Fibroblast of lung (primary cell): ENCODE results near the gene ADI1.

ENCODE experiments used
- EZH2 ChIP-seq: IDR thresholded peaks from 2 replicates; pipeline ENCODE4 v1.5.1; 2012; ENCODE audit warnings: low read length, control low read depth, mild to moderate bottlenecking; ENCODE audit errors: missing control alignments
- TF ChIP-seq, protein P1 (sequence below), 2 donors: IDR thresholded peaks in 1 of 2; conservative IDR thresholded peaks in 1 of 2; 1 replicate in 1 of 2; 2 replicates in 1 of 2; pipeline ENCODE4 v1.5.1; 2011 to 2012; ENCODE audit warnings: low read length in 2 of 2, control low read depth in 1 of 2, inconsistent platforms in 1 of 2, low read depth in 1 of 2, mild to moderate bottlenecking in 1 of 2

DNA sequence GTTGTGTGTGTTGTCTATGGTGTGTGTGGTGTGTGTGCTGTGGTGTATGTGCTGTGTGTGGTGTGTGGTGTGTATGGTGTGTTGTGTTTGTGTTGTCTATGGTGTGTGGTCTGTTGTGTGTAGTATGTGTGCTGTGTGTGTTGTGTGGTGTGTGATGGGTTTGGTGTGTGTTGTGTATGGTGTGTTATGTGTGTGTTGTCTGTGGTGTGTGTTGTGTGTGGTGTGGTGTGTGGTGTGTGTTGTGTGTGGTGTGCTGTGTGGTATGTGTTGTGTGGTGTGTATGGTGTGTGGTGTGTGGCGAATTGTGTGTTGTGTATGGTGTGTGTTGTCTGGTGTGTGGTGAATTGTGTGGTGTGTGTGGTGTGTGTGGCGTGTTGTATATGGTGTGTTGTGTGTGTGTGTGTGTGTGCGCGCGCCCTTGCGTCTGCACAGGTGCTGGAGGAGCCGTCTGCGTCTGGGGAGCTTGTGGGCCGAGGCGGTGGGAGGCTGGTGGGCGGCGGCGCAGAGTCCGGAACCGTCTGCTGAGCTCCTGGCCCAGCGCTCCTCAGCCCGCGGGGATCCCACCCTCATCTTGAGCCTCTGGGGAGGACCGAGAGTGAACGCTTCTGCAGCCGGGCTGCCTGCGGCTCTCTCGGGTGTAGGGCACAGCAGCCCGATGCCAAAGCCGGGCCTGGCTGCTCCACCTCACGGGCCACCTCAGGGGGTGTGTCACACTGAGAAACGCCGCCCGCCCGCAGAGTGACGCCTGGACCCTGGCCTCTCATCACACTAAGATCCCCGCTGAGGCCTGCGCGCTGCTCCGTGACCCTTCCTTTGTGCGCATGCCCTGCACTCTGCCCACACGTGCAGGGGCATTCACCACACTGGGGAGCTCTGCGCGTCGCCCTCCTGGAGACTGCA is 8.8 kb upstream of the ADI1 start:
- TF ChIP-seq, protein P1, sequence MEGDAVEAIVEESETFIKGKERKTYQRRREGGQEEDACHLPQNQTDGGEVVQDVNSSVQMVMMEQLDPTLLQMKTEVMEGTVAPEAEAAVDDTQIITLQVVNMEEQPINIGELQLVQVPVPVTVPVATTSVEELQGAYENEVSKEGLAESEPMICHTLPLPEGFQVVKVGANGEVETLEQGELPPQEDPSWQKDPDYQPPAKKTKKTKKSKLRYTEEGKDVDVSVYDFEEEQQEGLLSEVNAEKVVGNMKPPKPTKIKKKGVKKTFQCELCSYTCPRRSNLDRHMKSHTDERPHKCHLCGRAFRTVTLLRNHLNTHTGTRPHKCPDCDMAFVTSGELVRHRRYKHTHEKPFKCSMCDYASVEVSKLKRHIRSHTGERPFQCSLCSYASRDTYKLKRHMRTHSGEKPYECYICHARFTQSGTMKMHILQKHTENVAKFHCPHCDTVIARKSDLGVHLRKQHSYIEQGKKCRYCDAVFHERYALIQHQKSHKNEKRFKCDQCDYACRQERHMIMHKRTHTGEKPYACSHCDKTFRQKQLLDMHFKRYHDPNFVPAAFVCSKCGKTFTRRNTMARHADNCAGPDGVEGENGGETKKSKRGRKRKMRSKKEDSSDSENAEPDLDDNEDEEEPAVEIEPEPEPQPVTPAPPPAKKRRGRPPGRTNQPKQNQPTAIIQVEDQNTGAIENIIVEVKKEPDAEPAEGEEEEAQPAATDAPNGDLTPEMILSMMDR (conservative IDR thresholded peaks at IDR 0.05 in 1 of 2, IDR thresholded peaks at IDR 0.05 in 1 of 2; ENCODE audit: low read depth in 1 of 2, low read length in 2 of 2) = no peak
- no peak for TF ChIP-seq EZH2
